GM12878 (cell line): ENCODE results near the gene DIP2C. TPM values are rescaled to one million over a fixed set of nuclear protein-coding genes. Genes with fewer than 3 reads are reported as not detected.

Experiments used
- ATAC-seq: fragments of 200-7000 bp; cut with Tn5 transposase; 3 replicates; pipeline ENCODE4 v1.9.1; 2020; ENCODE audit warnings: mild to moderate bottlenecking, moderate library complexity
- BruUV-seq: library from RNA; stranded (reverse); fragments of 400-500 nt; replicated peaks from 2 replicates; lab custom pipeline; 2021; lab: Mats Ljungman, UMichigan
- CTCF ChIA-PET: fragments of 300-600 bp; sonication (Branson Sonifier 250); formaldehyde crosslinking; extraction: SDS; loops from one replicate; lab custom pipeline; 2021; ENCODE audit warnings: inconsistent platforms; lab: Yijun Ruan, JAX
- POLR2A ChIA-PET: fragments of 350-600 bp; formaldehyde crosslinking; extraction: SDS; loops from one replicate; lab custom pipeline; 2021; ENCODE audit warnings: inconsistent platforms; lab: Charles Lee
- RAD21 ChIA-PET: fragments of 300-600 bp; sonication (Branson Sonifier 250); formaldehyde crosslinking; loops from one replicate; lab custom pipeline; 2023; ENCODE audit warnings: antibody characterized with exemption; ENCODE audit not compliant: unreplicated experiment; lab: Charles Lee
- SMC1A ChIA-PET: fragments of 300-600 bp; sonication (Branson Sonifier 250); formaldehyde crosslinking; loops from one replicate; lab custom pipeline; 2023; ENCODE audit not compliant: unreplicated experiment, uncharacterized antibody; lab: Charles Lee
- DNase-seq: peaks from one replicate; pipeline ENCODE4 v3.0.0-alpha.2; 2011; ENCODE audit warnings: low read depth, low spot score
- FAIRE-seq: peaks from 3 replicates; lab custom pipeline; 2011; peaks lifted over from hg19 to GRCh38; lab: Jason Lieb, UNC
- H2AFZ ChIP-seq: 2 replicates; pipeline ENCODE4 v1.6.0; 2011; ENCODE audit warnings: low read depth, low read length, control low read depth; ENCODE audit not compliant: control insufficient read depth
- H3K27ac ChIP-seq: 2 replicates; pipeline ENCODE4 v1.5.1; 2011; ENCODE audit warnings: control low read depth; ENCODE audit not compliant: control insufficient read depth, insufficient read depth
- H3K27me3 ChIP-seq, 2 experiments: replicated peaks in 1 of 2; 2 replicates each; pipeline versions ENCODE4 v1.6.0 to v1.6.1; 2011; ENCODE audit warnings: low read length in 1 of 2; ENCODE audit not compliant: control insufficient read depth in 2 of 2, insufficient read depth in 2 of 2
- H3K36me3 ChIP-seq, 2 experiments: 2 replicates each; pipeline ENCODE4 v1.5.1; 2011; ENCODE audit warnings: low read length in 1 of 2; ENCODE audit not compliant: control insufficient read depth in 2 of 2, insufficient read depth in 2 of 2
- H3K4me1 ChIP-seq: 2 replicates; pipeline ENCODE4 v1.6.1; 2011; ENCODE audit warnings: mild to moderate bottlenecking, low read length, moderate library complexity, mixed read lengths; ENCODE audit not compliant: control insufficient read depth, insufficient read depth
- H3K4me2 ChIP-seq: 2 replicates; pipeline ENCODE4 v1.6.0; 2011; ENCODE audit warnings: control low read depth; ENCODE audit not compliant: control insufficient read depth, insufficient read depth
- H3K4me3 ChIP-seq: fragments of 200-600 bp; sonication (generic); 2 replicates; pipeline ENCODE4 v1.5.1; 2016
- H3K79me2 ChIP-seq: 2 replicates; pipeline ENCODE4 v1.6.0; 2011; ENCODE audit warnings: low read length; ENCODE audit not compliant: control insufficient read depth, insufficient read depth
- H3K9ac ChIP-seq: 2 replicates; pipeline ENCODE4 v1.8.0; 2011; ENCODE audit warnings: low read length, control low read depth, mixed read lengths; ENCODE audit not compliant: control insufficient read depth, insufficient read depth
- H3K9me3 ChIP-seq: replicated peaks from 3 replicates; pipeline ENCODE4 v1.5.1; 2011; ENCODE audit warnings: mild to moderate bottlenecking, low read length; ENCODE audit not compliant: control insufficient read depth, insufficient read depth
- H4K20me1 ChIP-seq: 2 replicates; pipeline ENCODE4 v1.6.0; 2011; ENCODE audit not compliant: control insufficient read depth, insufficient read depth
- ASH2L ChIP-seq: fragments of 300-600, 200-600 bp; sonication (generic); IDR thresholded peaks from 2 replicates; pipeline ENCODE4 v1.6.1; 2017; ENCODE audit warnings: low read depth, mild to moderate bottlenecking, borderline replicate concordance
- BCLAF1 ChIP-seq: fragments of 450-650 bp; IDR thresholded peaks from 2 replicates; pipeline ENCODE4 v1.6.1; 2017; ENCODE audit warnings: antibody characterized with exemption, mild to moderate bottlenecking, moderate library complexity
- CBFB ChIP-seq: IDR thresholded peaks from 2 replicates; pipeline ENCODE4 v1.6.1; 2016; ENCODE audit warnings: antibody characterized with exemption, low read depth
- GATAD2B ChIP-seq: fragments of 450-650 bp; conservative IDR thresholded peaks from 2 replicates; pipeline ENCODE4 v1.6.1; 2017; ENCODE audit warnings: low read depth, mild to moderate bottlenecking, moderate library complexity
- HDAC2 ChIP-seq: fragments of 200-600 bp; sonication (generic); IDR thresholded peaks from 2 replicates; pipeline ENCODE4 v1.6.1; 2017
- LARP7 ChIP-seq: fragments of 450-650 bp; IDR thresholded peaks from 2 replicates; pipeline ENCODE4 v1.6.1; 2017; ENCODE audit warnings: mild to moderate bottlenecking
- POLR2AphosphoS2 ChIP-seq: IDR thresholded peaks from 2 replicates; pipeline ENCODE4 v1.6.1; 2011; ENCODE audit warnings: low read depth, mild to moderate bottlenecking, low read length, improper control_type of control experiment, moderate library complexity
- POLR2AphosphoS5 ChIP-seq: IDR thresholded peaks from 2 replicates; pipeline ENCODE4 v1.6.1; 2011; ENCODE audit warnings: mild to moderate bottlenecking, low read length, inconsistent platforms
- RAD21 ChIP-seq: IDR thresholded peaks from 2 replicates; pipeline ENCODE4 v1.6.1; 2011; ENCODE audit warnings: mild to moderate bottlenecking, low read depth, low read length, moderate library complexity; ENCODE audit not compliant: insufficient read depth
- RUNX3 ChIP-seq: IDR thresholded peaks from 2 replicates; pipeline ENCODE4 v1.6.1; 2012; ENCODE audit warnings: low read length, inconsistent platforms
- SMAD1 ChIP-seq: fragments of 450-650 bp; IDR thresholded peaks from 2 replicates; pipeline ENCODE4 v1.6.1; 2018; ENCODE audit warnings: mild to moderate bottlenecking, low read depth; ENCODE audit not compliant: partially characterized antibody
- SMARCA5 ChIP-seq: fragments of 450-650 bp; IDR thresholded peaks from 2 replicates; pipeline ENCODE4 v1.6.1; 2017; ENCODE audit warnings: mild to moderate bottlenecking
- SMC3 ChIP-seq: IDR thresholded peaks from 2 replicates; pipeline ENCODE4 v1.6.1; 2011; ENCODE audit warnings: low read length, improper control_type of control experiment, borderline replicate concordance
- SREBF1 ChIP-seq: IDR thresholded peaks from 2 replicates; pipeline ENCODE4 v1.6.1; 2012; ENCODE audit warnings: mild to moderate bottlenecking, low read length
- TCF12 ChIP-seq: IDR thresholded peaks from 2 replicates; pipeline ENCODE4 v1.6.1; 2011; ENCODE audit warnings: low read depth, mild to moderate bottlenecking, low read length
- WGBS: methylation state at CpG from one replicate; pipeline ENCODE4 v1.1.6; 2016; ENCODE audit warnings: low lambda C conversion rate; ENCODE audit not compliant: insufficient replicate concordance, insufficient coverage; ENCODE audit errors: missing lambda C conversion rate; 5-methylcytosine and 5-hydroxymethylcytosine counted together
- in situ Hi-C: fragments of 300-500 bp; cut with MboI; formaldehyde crosslinking; loops from 9 replicates; pipeline ENCODE4 v1.14.3; 2018; ENCODE audit warnings: mixed read lengths
- intact Hi-C: fragments of 100-400 bp; cut with micrococcal nuclease; formaldehyde crosslinking; loops from one replicate; pipeline ENCODE4 v1.14.2; 2022; ENCODE audit not compliant: unreplicated experiment
- polyA plus RNA-seq, 11 experiments: library from polyadenylated mRNA; depleted of rRNA in 4 of 11; unstranded in 6 of 11; stranded (reverse) in 5 of 11; fragments of >200 nt; fragmentation: Nextera tagmentation in 4 of 11; fragmentation: Illumina TruSeq in 1 of 11; extraction: Ambion mirVana in 4 of 11; extraction: Trizol in 1 of 11; gene quantifications; 1 replicate in 1 of 11; 2 replicates in 10 of 11; pipeline versions ENCODE4 v1.2.1 to v1.2.3, GENCODE V29; 2011 to 2016; ENCODE audit warnings: inconsistent platforms in 2 of 11, missing spikeins in 2 of 11, low read depth in 1 of 11
- total RNA-seq, 4 experiments: library from RNA; depleted of rRNA in 3 of 4; stranded (reverse); fragments of >200 nt in 3 of 4; fragmentation: Illumina TruSeq in 1 of 4; extraction: Trizol in 1 of 4; gene quantifications; 2 replicates each; pipeline versions ENCODE4 v1.2.1 to v1.2.3, GENCODE V29; 2013 to 2021

DIP2C gene
- total and polyA plus RNA-seq, 10 of the 15 experiments (the other 5 are each of a cell fraction or from before 2014, with no cell fraction given), result 0.01 to 0.10 (median 0.06) TPM

DNA sequence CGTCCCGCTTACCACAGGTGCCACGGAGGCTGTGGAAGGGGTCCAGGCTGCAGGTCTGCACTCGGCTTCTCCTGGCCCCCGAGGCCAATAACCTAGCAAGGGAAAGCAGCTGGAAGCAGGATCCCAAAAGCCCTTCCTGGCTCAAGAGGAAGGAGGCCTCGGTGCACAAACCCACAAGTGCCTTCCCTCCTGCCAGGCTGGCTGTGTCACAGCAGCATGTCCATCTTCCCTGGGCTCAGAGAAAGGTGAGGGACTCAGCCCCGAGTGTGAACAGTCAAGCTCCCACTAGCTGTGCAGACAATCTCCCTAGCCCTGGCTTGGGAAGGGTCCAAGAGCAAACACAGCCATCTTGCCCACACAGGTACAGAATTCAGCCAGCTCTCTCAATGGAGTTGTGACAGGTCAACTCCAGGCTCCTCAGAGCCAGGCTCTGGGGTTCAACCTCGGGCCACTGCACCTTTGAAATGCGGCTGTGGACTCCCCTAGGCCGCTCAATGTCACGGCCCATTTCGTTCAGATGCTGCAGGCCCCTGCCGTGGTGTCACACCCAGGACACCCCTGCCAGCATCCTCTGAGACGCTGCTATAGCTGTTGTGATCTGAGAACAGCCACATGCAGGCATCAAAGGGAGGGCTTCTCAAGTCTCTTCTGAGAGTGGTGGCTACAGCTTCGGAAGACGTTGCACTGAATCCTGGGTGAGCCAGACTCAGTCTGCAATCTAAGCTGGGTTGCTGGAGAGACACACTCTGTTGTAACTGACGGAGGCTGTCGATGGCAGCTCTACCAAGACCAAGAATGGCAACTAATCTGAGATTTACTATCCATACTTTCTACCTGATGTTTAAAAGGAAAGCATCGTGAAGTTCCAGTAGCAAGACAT lies 137.9 kb downstream of the DIP2C start:
- Histone ChIP-seq H3K27ac (no peak overlapping the region), H3K4me1 (no peaks in the 10 kb centered on the region), H3K79me2 (no peaks in the 10 kb centered on the region), H3K27me3 (no peaks in the 10 kb centered on the region; a peak in 1 of 4 replicates), H3K4me2 (no peak overlapping the region), H2AFZ (no peak overlapping the region), H4K20me1 (no peaks in the 10 kb centered on the region), H3K36me3 (no peaks in the 10 kb centered on the region), H3K9me3 (no peaks in the 10 kb centered on the region), H3K4me3 (no peak overlapping the region), H3K9ac (no peak overlapping the region)
- FAIRE-seq (no peak), ATAC-seq (no peak), DNase-seq (no peak)
- no peak for TF ChIP-seq ASH2L
- TF ChIP-seq SMARCA5, result no peak
- no peak for TF ChIP-seq POLR2AphosphoS5
- POLR2A ChIA-PET, result no interaction called here
- CTCF ChIA-PET, result interaction anchor here (1.6 kb wide), 1 partner anchor 39 kb away, joined by 5 read pairs; no protein-coding TSS in a partner anchor
- SMC1A ChIA-PET, result no interaction called here
- RAD21 ChIA-PET, result no interaction called here
- in situ Hi-C loops, result no loop called here
- intact Hi-C loops, result no loop called here
- no TSS peak for BruUV-seq
- WGBS, result 47% methylated on average over 19 of the region's 19 CpGs

DNA sequence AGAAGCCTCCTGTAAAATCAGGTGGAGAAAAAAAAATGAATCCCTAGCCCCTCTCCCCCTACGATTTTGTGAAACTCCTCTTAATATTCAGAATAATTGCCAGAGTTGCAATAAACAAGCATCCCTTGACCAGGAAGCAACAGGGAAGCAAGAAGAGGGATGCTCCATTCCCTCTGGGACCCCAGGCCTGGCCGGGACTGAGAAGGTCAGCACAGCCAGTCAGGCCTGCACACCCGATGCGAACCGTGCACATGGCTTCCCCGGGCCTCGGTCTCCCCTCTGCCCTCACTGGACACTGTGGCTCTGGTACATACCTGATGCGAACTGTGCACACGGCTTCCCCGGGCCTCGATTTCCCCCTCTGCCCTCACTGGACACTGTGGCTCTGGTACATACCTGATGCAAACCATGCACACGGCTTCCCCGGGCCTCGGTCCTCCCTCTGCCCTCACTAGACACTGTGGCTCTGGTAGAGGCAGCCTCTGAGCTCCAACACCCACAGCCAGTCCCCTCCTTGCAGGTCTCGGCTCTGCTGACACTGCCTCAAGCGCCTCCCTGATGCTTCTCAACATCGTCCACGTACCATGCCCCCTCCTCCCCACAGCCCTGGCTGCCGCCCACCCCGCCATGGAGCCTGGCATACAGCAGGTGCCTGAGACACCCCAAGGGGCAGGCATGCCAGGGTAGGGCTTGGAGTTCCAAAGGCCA lies 138.6 kb downstream of the DIP2C start:
- no TSS peak for BruUV-seq
- H3K4me1 ChIP-seq, result no peaks in the 10 kb centered on the region
- no peak overlapping the region for H3K27ac ChIP-seq
- no peak overlapping the region for H3K4me3 ChIP-seq
- 62% methylated on average over 20 of the region's 20 CpGs for WGBS
- ChIA-PET POLR2A (no interaction called here), SMC1A (no interaction called here), RAD21 (no interaction called here), CTCF (interaction anchor here (1.6 kb wide), 1 partner anchor 38 kb away, joined by 5 read pairs; no protein-coding TSS in a partner anchor)
- FAIRE-seq, result no peak
- H3K9ac ChIP-seq, result no peak overlapping the region
- H3K36me3 ChIP-seq, result no peaks in the 10 kb centered on the region
- ATAC-seq, result no peak
- H2AFZ ChIP-seq, result no peak overlapping the region
- H3K79me2 ChIP-seq, result no peaks in the 10 kb centered on the region
- intact Hi-C loops, result no loop called here
- in situ Hi-C loops, result no loop called here
- DNase-seq, result no peak
- H4K20me1 ChIP-seq, result no peaks in the 10 kb centered on the region
- no peak overlapping the region for H3K4me2 ChIP-seq
- no peaks in the 10 kb centered on the region; a peak in 1 of 4 replicates for H3K27me3 ChIP-seq
- no peaks in the 10 kb centered on the region for H3K9me3 ChIP-seq
- no peak for TF ChIP-seq SMARCA5
- TF ChIP-seq SMC3, result no peak
- no peak for TF ChIP-seq RUNX3
- TF ChIP-seq HDAC2, result no peak
- no peak for TF ChIP-seq RAD21
- TF ChIP-seq SREBF1, result no peak
- TF ChIP-seq POLR2AphosphoS2, result no peak
- no peak for TF ChIP-seq LARP7
- TF ChIP-seq TCF12, result no peak
- TF ChIP-seq BCLAF1, result no peak
- TF ChIP-seq CBFB, result no peak
- TF ChIP-seq SMAD1, result no peak
- TF ChIP-seq GATAD2B, result no peak
